ENCODE measurements around the gene ZNF554.
A peak's percentile ranks its signal among the peaks of the same experiment; 100 is the strongest.

DNA sequence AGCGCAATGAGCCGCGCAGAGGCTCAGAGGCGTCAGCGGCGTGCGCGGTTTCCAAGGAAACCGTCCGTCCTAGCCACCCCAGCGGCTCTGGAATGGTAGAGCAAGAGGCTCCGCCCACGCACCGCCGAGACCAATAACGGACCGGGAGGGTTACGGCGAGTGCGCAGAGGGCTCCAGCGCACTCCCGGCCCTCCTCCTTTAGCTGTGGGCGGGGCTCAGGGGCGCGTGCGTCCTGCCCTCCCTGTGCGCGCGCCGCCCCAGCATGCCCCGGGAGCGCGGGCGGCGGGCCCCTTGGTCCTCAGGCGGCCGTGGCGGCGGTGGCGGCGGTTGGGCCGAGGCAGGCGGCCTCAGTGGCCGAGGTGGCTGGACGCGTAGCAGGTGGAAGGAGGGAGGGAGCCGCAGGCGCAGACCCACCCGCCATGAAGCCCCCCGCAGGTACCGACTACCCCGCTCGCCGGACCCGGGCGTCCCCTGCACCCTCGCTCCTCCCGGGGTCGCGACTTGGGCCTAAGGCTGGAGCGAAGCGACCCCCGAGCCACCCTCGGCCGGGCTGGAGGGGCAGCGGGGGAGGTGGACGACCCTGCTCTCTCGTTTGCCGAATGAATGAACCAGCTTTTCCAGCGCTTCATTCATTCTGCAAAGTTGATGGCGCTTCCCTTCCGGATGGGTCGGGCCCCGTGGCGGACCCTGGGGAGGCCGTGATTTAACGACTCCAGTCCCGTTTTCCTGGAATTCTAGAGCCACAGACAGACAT is 34.2 kb upstream of the ZNF554 start, which contains the start of gene THOP1:
- TF ChIP-seq POLR2AphosphoS5 (IDR thresholded peaks at IDR 0.05; ENCODE audit: insufficient read depth, low read depth, low read length): peak; percentile 93
- TF ChIP-seq CTCF (IDR thresholded peaks at IDR 0.05; ENCODE audit: extremely low read depth in 1 of 2, insufficient read depth in 1 of 2, low read depth in 1 of 2, low read length in 2 of 2): no peak
- no peak for TF ChIP-seq EZH2 (IDR thresholded peaks at IDR 0.05; ENCODE audit: borderline replicate concordance, low read depth, low read length, severe bottlenecking)
- TF ChIP-seq POLR2A (IDR thresholded peaks at IDR 0.05; ENCODE audit: low read depth, low read length): peak; percentile 81

Measured in endothelial cell of umbilical vein (primary cell).